Liver (tissue), 9 donors: ENCODE measurements around the gene ITGA11. TPM values are rescaled to one million over a fixed set of nuclear protein-coding genes. Genes with fewer than 3 reads are reported as not detected.

Experiments used
- DNase-seq: peaks from one replicate; pipeline ENCODE4 v3.0.0-alpha.2; 2017; ENCODE audit warnings: low spot score
- H3K27ac ChIP-seq, 2 donors: one replicate each; pipeline ENCODE4 v1.7.0; 2013; ENCODE audit warnings: inconsistent platforms in 2 of 2, low read length in 2 of 2, control low read depth in 1 of 2, low read depth in 1 of 2, mild to moderate bottlenecking in 1 of 2
- H3K27me3 ChIP-seq, 4 donors: one replicate each; pipeline versions ENCODE4 v1.6.1 to v1.7.0; 2013; ENCODE audit warnings: low read length in 3 of 4, inconsistent platforms in 1 of 4, mild to moderate bottlenecking in 1 of 4, moderate library complexity in 1 of 4; ENCODE audit not compliant: control insufficient read depth in 4 of 4, insufficient read depth in 4 of 4
- H3K36me3 ChIP-seq, 4 donors: one replicate each; pipeline versions ENCODE4 v1.6.1 to v1.7.0; 2013; ENCODE audit warnings: low read length in 3 of 4, mild to moderate bottlenecking in 3 of 4, low read depth in 1 of 4, moderate library complexity in 1 of 4; ENCODE audit not compliant: control insufficient read depth in 4 of 4, insufficient read depth in 3 of 4
- H3K4me1 ChIP-seq, 4 donors: one replicate each; pipeline versions ENCODE4 v1.6.1 to v1.7.0; 2013; ENCODE audit warnings: low read length in 3 of 4, mild to moderate bottlenecking in 3 of 4, moderate library complexity in 1 of 4; ENCODE audit not compliant: control insufficient read depth in 4 of 4, insufficient read depth in 4 of 4
- H3K4me3 ChIP-seq, 3 donors: one replicate each; pipeline versions ENCODE4 v1.6.1 to v1.7.0; 2013; ENCODE audit warnings: low read length in 3 of 3, control low read depth in 1 of 3, low read depth in 1 of 3, mild to moderate bottlenecking in 1 of 3
- H3K9ac ChIP-seq, 2 donors: one replicate each; pipeline ENCODE4 v1.7.0; 2013; ENCODE audit warnings: low read length in 2 of 2, mild to moderate bottlenecking in 2 of 2, moderate library complexity in 2 of 2, control low read depth in 1 of 2, low read depth in 1 of 2
- H3K9me3 ChIP-seq, 4 donors: one replicate each; pipeline versions ENCODE4 v1.6.1 to v1.7.0; 2013; ENCODE audit warnings: low read length in 3 of 4; ENCODE audit not compliant: control insufficient read depth in 4 of 4
- ATF3 ChIP-seq: IDR thresholded peaks from 2 replicates; pipeline ENCODE4 v1.6.1; 2016; ENCODE audit warnings: antibody characterized with exemption
- EGR1 ChIP-seq, 2 donors: IDR thresholded peaks; 2 replicates each; pipeline ENCODE4 v1.6.1; 2016 to 2018; ENCODE audit warnings: antibody characterized with exemption in 2 of 2, low read depth in 2 of 2
- FOXA1 ChIP-seq: IDR thresholded peaks from 2 replicates; pipeline ENCODE4 v1.6.1; 2016; ENCODE audit warnings: antibody characterized with exemption
- FOXA2 ChIP-seq: IDR thresholded peaks from 2 replicates; pipeline ENCODE4 v1.6.1; 2016; ENCODE audit warnings: antibody characterized with exemption
- GABPA ChIP-seq, 2 donors: IDR thresholded peaks in 1 of 2; conservative IDR thresholded peaks in 1 of 2; 2 replicates each; pipeline ENCODE4 v1.6.1; 2016; ENCODE audit warnings: antibody characterized with exemption in 2 of 2, mild to moderate bottlenecking in 1 of 2, moderate library complexity in 1 of 2
- HNF4A ChIP-seq, 2 donors: conservative IDR thresholded peaks; 2 replicates each; pipeline ENCODE4 v1.6.1; 2016; ENCODE audit warnings: antibody characterized with exemption in 2 of 2, mild to moderate bottlenecking in 2 of 2
- JUND ChIP-seq, 2 donors: IDR thresholded peaks; 2 replicates each; pipeline ENCODE4 v1.6.1; 2016; ENCODE audit warnings: antibody characterized with exemption in 2 of 2
- MAX ChIP-seq: IDR thresholded peaks from 2 replicates; pipeline ENCODE4 v1.6.1; 2016; ENCODE audit warnings: antibody characterized with exemption
- NR2F2 ChIP-seq: IDR thresholded peaks from 2 replicates; pipeline ENCODE4 v1.6.1; 2016; ENCODE audit warnings: antibody characterized with exemption
- RAD21 ChIP-seq, 2 donors: IDR thresholded peaks; 2 replicates each; pipeline ENCODE4 v1.6.1; 2016; ENCODE audit warnings: antibody characterized with exemption in 2 of 2, mild to moderate bottlenecking in 2 of 2
- RXRA ChIP-seq, 2 donors: IDR thresholded peaks; 2 replicates each; pipeline ENCODE4 v1.6.1; 2017 to 2018; ENCODE audit warnings: antibody characterized with exemption in 2 of 2, mild to moderate bottlenecking in 1 of 2
- SP1 ChIP-seq: IDR thresholded peaks from 2 replicates; pipeline ENCODE4 v1.6.1; 2018; ENCODE audit warnings: antibody characterized with exemption, mild to moderate bottlenecking
- TAF1 ChIP-seq: conservative IDR thresholded peaks from 2 replicates; pipeline ENCODE4 v1.6.1; 2016; ENCODE audit warnings: antibody characterized with exemption, mild to moderate bottlenecking
- YY1 ChIP-seq: IDR thresholded peaks from 2 replicates; pipeline ENCODE4 v1.6.1; 2016; ENCODE audit warnings: antibody characterized with exemption, mild to moderate bottlenecking
- ZBTB33 ChIP-seq: IDR thresholded peaks from 2 replicates; pipeline ENCODE4 v1.6.1; 2016; ENCODE audit warnings: antibody characterized with exemption
- WGBS: extraction: QIAGEN DNeasy Blood & Tissue Kit; methylation state at CpG from one replicate; pipeline ENCODE4 v1.1.7; 2013; 5-methylcytosine and 5-hydroxymethylcytosine counted together
- polyA plus RNA-seq, 2 donors: library from polyadenylated mRNA; stranded (reverse) in 1 of 2; unstranded in 1 of 2; fragments of 200-250 nt in 1 of 2; fragments of >200 nt in 1 of 2; fragmentation: Nextera tagmentation in 1 of 2; extraction: Ambion mirVana in 1 of 2; gene quantifications; one replicate each; pipeline versions ENCODE4 v1.2.1 to v1.2.3, GENCODE V29; 2013 to 2015
- total RNA-seq, 2 donors: library from RNA; depleted of rRNA; stranded (reverse); fragments of >200 nt; gene quantifications; one replicate each; pipeline ENCODE4 v1.2.3, GENCODE V29; 2014
- TF ChIP-seq, protein P1 (sequence below): IDR thresholded peaks from 2 replicates; pipeline ENCODE4 v1.6.1; 2016; ENCODE audit warnings: antibody characterized with exemption, mild to moderate bottlenecking
- TF ChIP-seq, protein P2 (sequence below): fragments of 150-350 bp; IDR thresholded peaks from 2 replicates; pipeline ENCODE4 v1.5.1; 2017; ENCODE audit warnings: improper control_type of control experiment, low read depth, low read length; ENCODE audit not compliant: missing input control
- donor health status: healthy.
- donor health status: healthy.
- donor health status: healthy.
- donor health status: healthy.
- donor health status: healthy.

Gene ITGA11
- total and polyA plus RNA-seq, 4 donors: 0.32 to 1.0 (median 0.67) TPM

DNA sequence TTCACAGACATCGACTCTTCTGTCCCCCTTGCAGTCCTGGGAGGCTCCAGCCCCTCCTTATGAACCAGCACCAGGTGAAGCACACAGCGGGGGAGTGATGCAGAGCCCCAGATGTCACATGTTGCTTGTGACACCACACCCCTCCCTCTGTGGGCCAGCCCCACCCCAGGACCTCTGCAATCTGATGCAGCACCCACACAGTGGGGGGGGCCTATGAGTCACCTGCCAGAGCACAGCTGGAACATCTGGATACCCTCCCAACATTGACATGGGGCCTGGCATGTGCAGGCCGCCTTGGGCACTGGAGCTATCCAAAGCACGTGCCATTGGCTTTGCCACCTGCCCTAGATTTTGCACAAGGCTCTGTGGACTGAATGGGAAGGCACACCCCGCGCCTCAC is 83.9 kb downstream of the ITGA11 start:
- no peak for DNase-seq
- H3K9me3 ChIP-seq: no peaks in the 10 kb centered on the region
- H3K36me3 ChIP-seq: no peaks in the 10 kb centered on the region
- H3K27ac ChIP-seq: no peak overlapping the region
- H3K9ac ChIP-seq: no peak overlapping the region
- no peak overlapping the region for H3K4me3 ChIP-seq
- no peaks in the 10 kb centered on the region for H3K4me1 ChIP-seq
- TF ChIP-seq GABPA (IDR thresholded peaks at IDR 0.05 in 1 of 2, conservative IDR thresholded peaks at IDR 0.05 in 1 of 2): no peak
- TF ChIP-seq, protein P1, sequence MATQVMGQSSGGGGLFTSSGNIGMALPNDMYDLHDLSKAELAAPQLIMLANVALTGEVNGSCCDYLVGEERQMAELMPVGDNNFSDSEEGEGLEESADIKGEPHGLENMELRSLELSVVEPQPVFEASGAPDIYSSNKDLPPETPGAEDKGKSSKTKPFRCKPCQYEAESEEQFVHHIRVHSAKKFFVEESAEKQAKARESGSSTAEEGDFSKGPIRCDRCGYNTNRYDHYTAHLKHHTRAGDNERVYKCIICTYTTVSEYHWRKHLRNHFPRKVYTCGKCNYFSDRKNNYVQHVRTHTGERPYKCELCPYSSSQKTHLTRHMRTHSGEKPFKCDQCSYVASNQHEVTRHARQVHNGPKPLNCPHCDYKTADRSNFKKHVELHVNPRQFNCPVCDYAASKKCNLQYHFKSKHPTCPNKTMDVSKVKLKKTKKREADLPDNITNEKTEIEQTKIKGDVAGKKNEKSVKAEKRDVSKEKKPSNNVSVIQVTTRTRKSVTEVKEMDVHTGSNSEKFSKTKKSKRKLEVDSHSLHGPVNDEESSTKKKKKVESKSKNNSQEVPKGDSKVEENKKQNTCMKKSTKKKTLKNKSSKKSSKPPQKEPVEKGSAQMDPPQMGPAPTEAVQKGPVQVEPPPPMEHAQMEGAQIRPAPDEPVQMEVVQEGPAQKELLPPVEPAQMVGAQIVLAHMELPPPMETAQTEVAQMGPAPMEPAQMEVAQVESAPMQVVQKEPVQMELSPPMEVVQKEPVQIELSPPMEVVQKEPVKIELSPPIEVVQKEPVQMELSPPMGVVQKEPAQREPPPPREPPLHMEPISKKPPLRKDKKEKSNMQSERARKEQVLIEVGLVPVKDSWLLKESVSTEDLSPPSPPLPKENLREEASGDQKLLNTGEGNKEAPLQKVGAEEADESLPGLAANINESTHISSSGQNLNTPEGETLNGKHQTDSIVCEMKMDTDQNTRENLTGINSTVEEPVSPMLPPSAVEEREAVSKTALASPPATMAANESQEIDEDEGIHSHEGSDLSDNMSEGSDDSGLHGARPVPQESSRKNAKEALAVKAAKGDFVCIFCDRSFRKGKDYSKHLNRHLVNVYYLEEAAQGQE: no peak
- no peak for TF ChIP-seq HNF4A (conservative IDR thresholded peaks at IDR 0.05)
- TF ChIP-seq RAD21 (IDR thresholded peaks at IDR 0.05): no peak
- TF ChIP-seq FOXA2: no peak
- no peak for TF ChIP-seq ZBTB33
- no peak for TF ChIP-seq SP1
- TF ChIP-seq ATF3: no peak
- TF ChIP-seq FOXA1: no peak
- no peak for TF ChIP-seq MAX
- TF ChIP-seq NR2F2: no peak
- TF ChIP-seq RXRA (IDR thresholded peaks at IDR 0.05): no peak
- TF ChIP-seq JUND (IDR thresholded peaks at IDR 0.05): no peak
- no peak for TF ChIP-seq EGR1 (IDR thresholded peaks at IDR 0.05; ENCODE audit: low read depth in 2 of 2)
- no peak for TF ChIP-seq YY1
- TF ChIP-seq, protein P2, sequence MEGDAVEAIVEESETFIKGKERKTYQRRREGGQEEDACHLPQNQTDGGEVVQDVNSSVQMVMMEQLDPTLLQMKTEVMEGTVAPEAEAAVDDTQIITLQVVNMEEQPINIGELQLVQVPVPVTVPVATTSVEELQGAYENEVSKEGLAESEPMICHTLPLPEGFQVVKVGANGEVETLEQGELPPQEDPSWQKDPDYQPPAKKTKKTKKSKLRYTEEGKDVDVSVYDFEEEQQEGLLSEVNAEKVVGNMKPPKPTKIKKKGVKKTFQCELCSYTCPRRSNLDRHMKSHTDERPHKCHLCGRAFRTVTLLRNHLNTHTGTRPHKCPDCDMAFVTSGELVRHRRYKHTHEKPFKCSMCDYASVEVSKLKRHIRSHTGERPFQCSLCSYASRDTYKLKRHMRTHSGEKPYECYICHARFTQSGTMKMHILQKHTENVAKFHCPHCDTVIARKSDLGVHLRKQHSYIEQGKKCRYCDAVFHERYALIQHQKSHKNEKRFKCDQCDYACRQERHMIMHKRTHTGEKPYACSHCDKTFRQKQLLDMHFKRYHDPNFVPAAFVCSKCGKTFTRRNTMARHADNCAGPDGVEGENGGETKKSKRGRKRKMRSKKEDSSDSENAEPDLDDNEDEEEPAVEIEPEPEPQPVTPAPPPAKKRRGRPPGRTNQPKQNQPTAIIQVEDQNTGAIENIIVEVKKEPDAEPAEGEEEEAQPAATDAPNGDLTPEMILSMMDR: no peak
- TF ChIP-seq TAF1: no peak
- H3K27me3 ChIP-seq: no peaks in the 10 kb centered on the region
- 92% methylated on average over 6 of the region's 6 CpGs for WGBS

DNA sequence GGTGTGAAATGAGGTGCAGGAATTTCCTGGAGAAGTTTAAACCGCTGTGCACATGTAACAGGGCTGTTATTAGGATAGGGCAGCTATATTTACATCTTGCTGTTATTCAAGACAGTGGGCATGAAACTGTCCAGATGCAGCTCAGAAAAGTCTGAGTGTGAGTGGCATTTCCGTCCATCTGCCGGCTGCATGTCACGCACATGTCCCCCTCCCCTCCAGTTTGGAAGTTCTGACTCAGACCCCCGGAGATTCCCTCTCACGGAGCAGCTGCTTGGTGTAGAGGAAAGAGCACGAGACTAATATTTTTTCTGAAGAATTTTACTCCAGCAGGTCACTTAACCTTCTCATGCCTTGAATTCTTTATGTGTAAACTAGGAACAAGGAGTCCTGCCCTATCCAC is 84.6 kb downstream of the ITGA11 start:
- Histone ChIP-seq H3K4me3 (no peak overlapping the region), H3K27ac (no peak overlapping the region), H3K9me3 (no peaks in the 10 kb centered on the region), H3K9ac (no peak overlapping the region), H3K27me3 (no peaks in the 10 kb centered on the region), H3K4me1 (no peaks in the 10 kb centered on the region), H3K36me3 (no peaks in the 10 kb centered on the region)
- WGBS: 87% methylated on average over 7 of the region's 7 CpGs
- DNase-seq: no peak
- TF ChIP-seq TAF1 (no peak), RXRA (IDR thresholded peaks at IDR 0.05) (no peak), SP1 (no peak), ATF3 (no peak)
- TF ChIP-seq, protein P2: no peak
- TF ChIP-seq, protein P1: no peak
